ENCODE results near the gene MAP4.

Gene MAP4

DNA sequence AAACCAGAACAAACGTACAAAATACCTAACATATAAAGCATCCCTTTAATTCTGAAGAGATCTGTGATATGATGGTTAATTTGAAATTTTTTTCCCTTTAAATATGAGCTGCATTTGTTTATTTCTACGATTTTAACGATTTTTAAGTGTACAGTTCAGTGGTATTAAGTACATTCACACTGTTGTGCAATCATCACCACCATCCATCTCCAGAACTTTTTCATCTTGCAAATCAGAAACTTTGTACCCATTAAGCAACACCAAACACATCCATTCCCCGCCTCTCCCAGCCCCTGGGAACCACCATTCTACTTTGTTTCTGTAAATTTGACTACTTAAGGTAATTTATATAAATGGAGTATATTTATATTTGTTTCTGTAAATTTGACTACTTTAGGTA, 51.5 kb downstream of the MAP4 start:
- no peak for DNase-seq

DNA sequence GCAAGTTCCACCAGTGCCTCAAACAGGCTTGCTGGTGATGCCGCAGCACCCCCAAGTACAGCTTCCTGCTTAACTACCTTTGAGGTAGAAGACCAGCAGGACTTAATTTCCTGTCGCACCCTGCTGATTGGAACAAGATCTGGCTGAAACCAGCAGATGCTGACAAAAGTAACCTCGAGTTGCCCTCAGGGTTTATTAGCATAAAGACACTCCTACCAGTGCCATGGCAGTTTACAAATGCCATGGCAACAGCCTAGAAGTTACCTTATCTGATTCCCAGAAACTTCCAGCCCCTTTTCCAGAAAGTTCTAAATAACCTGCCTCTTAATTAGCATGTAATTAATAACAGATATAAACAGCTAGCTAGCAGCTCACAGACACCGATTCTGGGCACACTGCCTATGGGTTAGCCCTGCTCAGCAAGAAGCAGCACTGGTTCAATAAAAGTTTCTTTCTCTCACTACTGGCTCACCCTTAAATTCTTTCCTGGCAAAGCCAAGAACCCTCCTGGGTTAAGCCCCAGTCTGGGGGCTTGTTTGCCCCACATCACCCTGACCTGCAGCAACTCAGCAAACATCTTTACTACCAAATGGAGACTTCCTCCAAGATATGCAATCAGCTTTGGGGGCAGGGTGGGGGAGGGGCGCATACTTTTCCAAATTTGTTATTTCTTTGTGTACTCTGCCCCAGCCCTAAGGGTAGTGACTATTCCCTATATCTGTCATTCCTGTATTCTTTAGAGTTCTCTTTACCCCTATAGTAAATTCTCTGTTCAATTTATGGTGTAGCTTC, 54.2 kb downstream of the MAP4 start:
- peak; percentile 1 to 45 for DNase-seq

DNA sequence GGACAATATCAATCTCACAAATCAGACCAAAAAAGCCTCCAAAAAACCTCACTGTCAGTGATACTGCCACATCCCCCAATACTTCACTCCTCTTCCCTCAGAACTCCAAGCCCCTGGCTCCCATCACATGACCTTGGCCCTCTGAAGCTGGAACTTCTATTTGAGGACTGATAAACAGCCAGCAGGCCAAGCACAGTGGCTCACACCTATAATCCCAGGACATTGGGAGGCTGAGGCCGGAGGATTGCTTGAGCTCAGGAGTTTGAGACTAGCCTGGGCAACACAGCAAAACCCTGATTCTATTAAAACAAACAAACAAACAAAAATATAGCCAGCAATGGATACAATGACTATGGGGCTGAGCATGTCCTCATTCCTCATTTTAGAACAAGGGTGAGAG, 55.2 kb downstream of the MAP4 start:
- DNase-seq = no peak

DNA sequence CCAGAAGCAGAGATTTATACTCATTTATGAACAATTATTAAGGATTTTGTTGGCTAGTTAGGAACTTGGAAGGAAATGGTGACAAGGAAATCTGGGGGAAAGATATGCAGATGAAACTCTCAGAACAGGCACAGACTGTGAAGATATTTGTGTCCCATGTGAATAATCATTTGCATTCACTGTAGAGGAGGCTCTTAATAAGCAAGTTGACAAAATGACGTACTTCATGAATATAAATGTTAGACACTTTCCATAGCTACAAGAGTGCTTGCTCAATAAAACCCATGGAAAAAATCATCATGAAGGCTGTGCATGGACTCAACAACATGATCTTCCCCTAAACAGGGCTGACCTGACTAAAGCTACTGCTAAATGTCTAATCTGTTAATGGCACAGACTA, 59.7 kb downstream of the MAP4 start:
- DNase-seq = no peak

DNA sequence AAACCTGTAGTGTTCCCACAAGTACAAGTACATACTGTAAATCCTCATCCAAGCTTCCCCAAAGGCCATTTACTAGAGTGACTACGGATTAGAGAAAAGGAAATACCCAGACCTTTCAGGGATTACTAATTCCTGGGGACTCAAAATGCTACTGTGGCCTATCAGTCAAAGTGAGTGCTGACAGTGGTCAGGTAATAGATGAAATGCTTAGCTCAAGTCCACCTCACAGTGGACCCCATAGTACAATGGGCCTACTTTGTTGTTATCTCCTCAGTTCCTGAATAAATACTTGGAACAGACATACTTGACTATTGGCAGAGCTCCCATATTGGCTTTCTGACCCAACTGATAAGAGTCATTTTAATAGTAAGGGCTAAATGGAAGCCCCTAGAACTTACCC, 61.6 kb downstream of the MAP4 start:
- no peak for DNase-seq

DNA sequence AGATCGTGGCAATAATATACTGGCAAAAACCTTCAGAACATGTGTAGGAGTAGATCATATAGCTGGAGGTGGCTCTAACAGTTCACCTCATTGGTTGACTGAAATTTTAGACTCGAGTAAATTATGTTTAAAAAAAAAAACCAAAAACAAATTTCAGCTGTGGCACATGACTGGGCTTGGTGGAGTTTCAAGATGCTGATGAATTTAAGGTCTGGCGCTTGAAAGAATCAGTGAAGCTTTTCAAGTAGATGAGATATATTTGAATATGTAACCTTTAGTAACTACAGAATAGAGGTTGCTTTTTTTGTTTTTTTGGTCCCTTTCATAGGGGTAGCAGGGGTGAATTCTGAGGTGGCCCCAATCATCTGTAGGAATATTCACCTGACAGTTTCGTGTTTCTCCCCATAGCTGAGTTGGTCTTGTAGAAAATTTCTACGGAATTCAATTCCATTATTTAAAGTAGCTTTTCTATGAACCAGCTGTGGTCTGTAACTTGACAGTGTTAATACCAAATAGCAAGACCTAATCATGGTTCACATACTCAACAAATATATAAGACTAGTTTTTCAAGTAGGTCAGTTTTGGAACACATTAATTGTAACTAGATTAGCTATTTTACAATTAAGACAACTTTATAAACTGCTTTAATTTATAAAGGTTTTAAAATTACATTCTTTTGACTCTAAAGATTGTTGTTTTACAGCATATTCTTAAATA, 65.6 kb downstream of the MAP4 start:
- no peak for DNase-seq

DNA sequence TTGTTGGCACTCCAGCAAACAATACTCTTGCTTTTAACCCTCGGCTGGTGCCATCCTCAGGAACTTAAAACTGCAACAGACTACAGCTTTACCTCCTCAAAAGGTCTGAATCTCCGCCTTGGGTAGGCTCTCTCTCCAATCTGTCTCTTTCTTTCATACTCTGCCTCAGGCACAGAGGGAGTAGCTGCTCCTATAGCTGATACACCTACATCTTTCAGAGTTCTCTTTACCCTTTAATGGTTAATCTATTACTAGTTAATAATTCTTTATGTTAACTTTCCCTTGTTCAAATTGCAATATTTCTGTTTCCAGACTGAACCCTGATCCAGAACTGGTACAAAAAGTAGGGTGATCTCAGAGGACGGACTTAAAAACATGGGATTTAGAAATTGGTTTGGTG, 66.2 kb downstream of the MAP4 start:
- DNase-seq = no peak

DNA sequence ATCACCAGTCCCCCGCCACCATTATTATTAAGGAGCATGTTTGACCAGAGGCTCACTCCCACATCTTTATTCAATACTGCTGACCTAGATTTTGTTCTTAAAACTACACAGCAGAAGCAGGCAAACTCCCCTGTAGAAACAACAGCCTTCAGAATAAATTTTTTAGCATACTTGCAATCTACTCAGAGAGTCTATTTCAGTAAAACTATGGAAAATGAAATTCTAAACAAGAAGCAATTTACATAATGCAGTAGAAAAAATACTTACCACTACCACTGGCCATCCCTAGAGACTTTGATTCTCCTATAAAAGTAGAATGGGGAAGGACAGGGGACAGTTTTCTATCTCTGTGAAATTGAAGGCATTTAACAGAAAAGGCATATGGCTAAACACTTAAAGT, 76.0 kb downstream of the MAP4 start:
- no peak for DNase-seq

DNA sequence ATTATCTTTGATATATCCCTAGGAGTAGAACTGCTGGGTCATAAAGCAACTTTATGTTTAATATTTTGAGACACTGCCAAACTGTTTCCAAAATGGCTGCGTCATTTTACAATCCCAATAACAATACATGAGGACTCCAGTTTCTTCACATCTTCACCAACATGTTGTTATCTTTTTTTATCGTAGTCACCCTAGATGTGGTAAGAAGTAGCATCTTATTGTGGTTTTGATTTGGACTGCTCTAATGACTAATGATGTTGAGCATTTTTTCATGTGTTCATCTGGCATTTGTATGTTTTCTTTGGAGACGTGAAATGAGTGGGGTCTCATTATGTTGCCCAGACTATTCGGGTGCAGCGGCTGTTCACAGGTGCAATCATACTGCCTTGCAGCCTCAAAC, 83.8 kb downstream of the MAP4 start:
- no peak for DNase-seq

DNA sequence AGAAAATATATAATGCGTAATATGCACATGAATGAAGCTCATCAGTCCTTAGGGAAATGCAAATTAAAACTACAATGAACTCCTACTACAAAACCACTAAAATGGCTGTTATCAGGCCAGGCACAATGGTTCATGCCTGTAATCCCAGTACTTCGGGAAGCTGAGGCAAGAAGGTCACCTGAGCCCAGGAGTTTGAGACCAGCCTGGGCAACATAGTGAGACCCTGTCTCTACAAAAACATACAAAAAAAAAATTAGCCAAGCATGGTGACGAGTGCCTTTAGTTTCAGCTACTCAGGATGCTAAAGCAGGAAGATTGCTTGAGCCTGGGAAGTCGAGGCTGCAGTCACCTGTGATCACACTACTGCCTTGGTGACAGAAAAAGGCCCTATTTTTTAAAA, 85.2 kb downstream of the MAP4 start:
- no peak for DNase-seq

DNA sequence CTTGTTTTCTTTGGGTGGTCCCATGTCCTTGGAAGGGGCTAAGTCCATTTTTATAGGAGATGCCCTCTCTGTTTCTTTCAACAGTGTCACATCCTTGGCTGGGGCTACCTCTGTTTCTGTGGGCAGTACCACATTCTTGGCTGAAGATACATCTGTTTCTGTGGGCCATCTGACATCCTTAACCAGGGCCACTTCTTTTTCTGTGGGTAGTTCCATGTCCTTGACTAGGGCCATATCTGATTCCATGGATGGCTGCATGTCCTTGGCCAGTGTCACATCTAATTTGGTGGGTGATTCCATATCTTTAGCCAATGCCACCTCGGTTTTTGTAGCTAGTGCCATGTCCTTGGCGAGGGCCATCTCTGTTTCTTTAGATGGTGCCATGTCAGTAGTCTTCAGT, 99.5 kb downstream of the MAP4 start:
- DNase-seq = no peak

DNA sequence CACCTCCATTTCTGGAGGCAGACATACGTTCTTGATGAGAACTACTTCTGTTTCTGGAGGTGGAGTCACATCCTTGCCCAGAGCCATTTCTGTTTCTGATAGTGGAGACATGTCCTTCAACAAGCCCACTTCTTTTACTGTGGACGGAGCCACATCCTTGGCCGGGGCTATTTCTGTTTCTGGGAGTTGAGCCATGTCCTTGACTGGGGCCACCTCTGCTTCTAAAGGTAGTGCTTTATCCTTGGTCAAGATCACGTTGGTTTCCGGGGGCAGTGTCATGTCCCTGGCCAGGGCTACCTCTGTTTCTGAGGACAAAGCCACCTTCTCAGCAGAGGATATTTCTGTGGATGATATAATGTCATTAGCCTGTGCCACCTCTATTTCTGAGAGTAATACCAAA, 100.0 kb downstream of the MAP4 start:
- no peak for DNase-seq

DNA sequence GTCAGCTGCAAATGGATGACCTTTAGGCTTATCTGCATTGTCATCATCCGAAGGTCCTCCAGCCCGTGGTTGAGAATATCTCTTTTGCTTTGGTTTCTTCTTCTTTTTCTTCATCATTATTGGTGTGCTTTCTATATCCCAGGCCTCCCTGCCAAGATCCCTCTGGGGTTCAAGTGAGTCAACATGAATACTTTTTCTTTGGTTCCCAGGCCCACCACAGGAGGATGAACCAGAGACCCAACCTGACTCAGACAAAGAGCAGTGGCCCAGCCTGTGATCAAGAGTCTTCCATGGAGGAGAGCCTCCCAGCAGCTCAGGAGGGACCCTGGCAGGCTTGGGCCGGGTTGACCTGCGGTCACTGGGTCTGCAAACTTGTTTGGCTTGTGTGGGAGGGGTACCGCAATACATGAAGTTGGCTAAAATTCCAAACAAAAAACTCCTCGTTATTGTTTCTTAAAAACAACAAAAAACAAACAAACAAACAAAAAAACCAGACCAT, 104.2 kb downstream of the MAP4 start:
- no peak for DNase-seq

DNA sequence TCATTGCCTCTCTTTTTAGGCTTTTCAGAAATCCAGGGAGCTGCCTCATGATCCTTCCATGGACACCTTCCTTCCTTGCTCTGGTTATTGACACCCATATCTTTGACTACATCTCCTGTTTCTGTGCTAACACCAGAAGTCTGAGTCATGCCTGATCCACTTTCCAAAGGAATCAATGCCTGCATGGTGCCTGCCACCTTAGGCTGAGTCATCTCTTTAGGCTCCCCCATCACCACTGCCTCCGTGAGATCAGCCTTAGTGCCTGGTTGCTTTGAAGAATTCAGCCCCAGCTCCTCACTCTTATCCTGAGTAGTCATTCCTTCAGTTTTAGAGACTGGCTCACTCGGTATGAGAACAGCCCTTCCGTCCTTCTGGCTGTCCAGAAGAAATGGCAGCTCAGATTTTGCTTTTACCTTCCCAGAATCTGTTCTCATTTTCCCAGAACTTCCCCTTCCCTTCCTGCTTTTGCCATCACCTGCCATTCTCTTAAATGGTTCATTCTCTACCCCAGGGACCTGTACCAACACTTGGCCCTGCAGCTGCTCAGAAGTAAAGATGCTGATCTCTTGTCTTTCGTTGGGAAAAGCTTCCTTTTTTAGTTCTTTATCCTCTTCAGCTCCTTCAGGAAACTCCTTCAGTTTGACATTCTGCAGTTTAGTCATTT, 105.3 kb downstream of the MAP4 start:
- DNase-seq = no peak

DNA sequence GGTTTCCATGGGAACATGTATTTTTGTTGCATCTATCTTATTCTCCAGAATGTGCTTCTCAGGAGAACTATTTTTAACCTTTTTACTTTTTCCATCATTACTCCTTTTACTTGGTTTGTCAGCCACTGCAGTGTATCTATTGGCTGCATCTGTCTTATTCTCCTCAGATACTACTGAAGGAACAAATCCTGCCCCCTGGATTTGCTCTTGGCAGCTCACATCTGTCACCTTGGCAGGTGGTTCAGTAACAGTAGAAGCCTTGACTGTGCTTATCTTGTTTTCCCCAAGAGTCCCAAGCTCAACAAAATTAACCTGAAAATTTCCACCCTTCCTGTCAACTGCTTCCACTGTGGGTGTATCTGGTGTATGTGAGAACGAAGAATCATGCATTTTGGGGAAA, 106.0 kb downstream of the MAP4 start:
- DNase-seq = no peak

DNA sequence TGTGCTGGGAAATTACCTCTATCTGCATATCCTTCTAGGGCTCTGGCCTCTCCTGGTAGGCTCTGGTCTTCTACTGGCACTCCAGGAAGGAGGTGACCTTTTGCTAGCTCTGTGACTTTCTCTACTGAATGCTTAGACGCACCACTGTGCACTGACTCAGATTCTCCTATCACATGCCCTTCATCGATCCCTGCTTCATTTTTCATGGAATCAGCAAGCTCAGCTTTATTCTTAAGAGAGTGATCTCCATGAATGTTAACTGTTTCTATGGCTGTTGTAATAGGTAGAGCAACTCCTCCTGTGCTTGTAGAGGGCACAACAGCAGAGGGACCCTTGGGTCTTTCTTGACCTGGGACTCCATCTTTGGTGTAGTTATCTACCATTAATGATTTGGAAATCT, 106.6 kb downstream of the MAP4 start:
- DNase-seq = no peak

DNA sequence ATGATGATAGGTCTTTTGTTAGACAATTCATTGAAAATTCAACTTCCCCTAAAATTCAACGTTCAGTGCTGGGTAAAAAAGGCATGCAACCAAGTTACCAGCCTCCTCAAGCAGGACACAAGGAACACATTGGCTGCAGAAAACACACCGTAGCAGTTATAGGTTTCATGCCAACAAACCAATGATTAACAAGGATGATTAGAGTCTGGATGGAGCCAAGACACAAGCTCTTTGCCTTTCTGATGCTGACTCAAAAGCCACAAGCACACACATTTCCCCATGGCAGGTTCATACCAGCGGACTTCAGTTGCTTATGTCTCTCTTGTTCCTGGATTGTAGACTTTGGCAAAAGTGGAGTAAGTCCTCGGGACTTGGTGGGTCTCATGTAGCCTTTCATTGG, 107.5 kb downstream of the MAP4 start:
- DNase-seq = no peak

DNA sequence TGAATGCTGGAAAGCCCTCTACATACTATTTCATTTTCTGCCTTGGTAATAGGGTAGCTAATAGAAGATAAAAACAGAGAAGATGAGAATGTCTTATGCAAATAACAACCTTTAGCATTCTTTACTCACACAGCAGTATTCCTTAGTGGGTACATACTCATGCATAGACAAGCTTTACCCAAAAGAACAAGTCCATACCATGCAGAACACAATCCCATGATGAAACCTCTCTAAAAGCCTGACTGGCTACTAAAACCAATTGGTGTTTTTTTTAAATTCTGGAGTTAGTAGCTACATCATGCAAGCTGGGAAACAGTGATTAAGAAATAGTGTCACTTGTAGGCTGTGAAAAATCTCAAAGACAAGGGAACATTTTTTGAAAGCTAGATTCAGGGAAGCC, 108.4 kb downstream of the MAP4 start:
- DNase-seq = no peak

DNA sequence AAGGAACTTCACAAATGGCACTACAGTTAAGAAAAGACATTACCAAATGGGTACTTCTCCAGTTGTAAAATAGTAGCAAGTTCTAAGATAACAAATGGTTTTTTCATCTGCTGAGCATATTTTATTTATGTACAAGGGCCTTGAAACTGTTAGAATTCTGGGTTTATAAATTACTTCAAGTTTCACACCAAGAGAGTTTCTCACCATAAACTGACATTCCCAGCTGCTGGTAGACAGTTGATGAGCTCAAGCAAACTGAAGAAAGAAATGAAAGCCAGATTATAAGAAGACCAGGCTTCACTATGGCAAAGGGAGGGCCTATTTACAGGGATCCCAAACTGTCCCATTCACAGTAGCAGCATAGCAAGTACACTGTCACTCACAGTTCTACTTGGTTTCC, 113.5 kb downstream of the MAP4 start:
- DNase-seq = no peak

DNA sequence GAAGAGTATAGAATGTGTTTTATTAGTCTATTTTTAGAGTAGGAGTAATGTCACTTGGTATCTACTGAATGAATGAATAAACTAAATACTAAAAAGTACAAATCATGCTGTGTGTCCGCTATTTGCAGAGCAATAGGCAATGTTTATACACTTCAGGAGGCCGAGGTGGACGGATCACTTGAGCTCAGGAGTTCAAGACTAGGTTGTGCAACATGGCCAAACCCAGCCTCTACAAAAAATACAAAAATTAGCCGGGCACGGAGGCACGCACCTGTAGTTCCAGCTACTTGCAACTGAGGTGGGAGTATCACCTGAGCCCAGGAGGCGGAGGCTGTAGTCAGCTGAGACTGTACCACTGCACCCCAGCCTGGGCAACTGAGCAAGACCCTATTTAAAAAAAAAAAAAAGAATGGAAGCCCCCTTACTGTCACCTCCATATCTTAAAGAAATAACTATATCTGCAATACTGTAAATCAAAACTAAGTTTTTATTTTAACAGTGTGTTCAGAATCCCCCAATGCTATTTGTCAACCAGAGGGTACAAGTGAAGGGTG, 114.9 kb downstream of the MAP4 start:
- no peak for DNase-seq

DNA sequence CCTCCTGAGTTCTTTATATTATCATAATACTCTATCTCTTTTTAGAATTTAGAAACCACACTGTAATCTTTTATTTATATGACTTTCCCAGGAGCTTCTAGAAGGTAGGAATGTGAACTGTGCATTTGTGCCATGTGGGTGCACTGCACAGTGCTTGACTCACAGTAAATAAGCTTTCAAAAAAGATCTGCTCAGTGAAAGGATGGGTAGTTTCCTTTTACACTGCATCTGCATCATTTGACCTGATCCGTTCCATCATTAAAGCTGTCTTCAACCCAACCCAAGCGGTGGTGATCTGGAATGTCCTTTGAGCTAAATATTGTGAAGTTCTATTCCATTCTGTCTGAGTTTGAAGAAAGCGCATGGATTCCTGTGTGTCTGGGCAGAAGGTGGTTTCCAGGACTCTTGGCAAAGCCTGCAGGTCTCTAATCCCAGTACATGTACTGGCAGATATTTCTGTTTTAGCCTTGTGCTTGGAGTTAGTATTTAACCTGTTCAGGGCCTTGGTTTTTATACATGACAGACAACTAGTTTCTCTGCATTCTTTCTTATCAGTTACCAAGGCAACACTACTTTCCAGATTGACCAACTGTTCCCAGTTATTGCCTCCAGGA, 116.6 kb downstream of the MAP4 start:
- no peak for DNase-seq

DNA sequence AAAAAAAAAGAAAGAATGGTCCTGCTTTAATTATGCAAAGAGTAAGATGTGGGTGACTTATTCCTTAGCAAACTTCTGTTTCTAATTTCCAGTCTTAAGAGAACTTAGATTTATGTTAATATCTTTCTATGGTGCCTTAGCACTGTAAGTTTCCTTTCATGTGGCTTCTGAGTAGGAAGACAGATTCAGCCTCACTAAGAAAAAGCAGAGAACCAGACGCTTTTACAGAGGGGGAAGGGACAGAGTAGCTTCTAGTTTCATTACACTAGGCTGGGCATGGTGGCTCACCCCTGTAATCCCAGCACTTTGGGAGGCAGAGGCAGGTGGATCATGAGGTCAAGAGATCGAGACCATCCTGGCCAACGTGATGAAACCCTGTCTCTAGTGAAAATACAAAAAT, 118.3 kb downstream of the MAP4 start:
- no peak for DNase-seq

DNA sequence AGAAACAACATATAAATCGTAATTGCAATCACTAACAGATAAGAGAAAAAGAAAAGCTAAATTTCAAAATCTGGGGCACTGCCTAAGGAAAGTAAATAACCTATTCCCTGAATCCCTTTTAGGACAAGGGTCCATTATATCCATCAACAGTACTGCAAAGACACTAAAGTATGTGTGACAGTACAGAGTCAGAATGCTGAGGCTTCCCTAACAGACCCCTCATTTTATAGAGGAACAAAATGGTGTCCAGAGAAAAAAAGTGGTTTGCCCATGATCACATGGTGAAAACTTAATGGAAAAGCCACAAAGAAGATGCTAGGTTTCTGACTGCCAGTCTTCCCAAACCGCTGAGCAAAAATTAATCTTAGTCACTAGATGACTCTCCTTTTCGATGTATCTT, 119.5 kb downstream of the MAP4 start:
- DNase-seq = no peak

Data from CD4-positive, alpha-beta T cell treated with Interleukin-1 beta for 1 hour (primary cell).